GM15510 (cell line): Measurements from ENCODE around the gene DPF1.

Experiments
- POLR2A ChIP-seq: IDR thresholded peaks from 3 replicates; pipeline ENCODE4 v1.6.1; 2011; ENCODE audit warnings: borderline replicate concordance; ENCODE audit not compliant: insufficient read length; ENCODE audit errors: extremely low read depth

DPF1 gene

GRCh38 chr19:38224014-38224862, at the start of gene DPF1:
TSS of gene DPF1 (minus strand) at chr19:38224222. CDS start at chr19:38224142, 80 bp downstream.
- peak; percentile 25 for TF ChIP-seq POLR2A

GRCh38 chr19:38273499-38273898, 49.5 kb upstream of the DPF1 start:
- no peak for TF ChIP-seq POLR2A

- no peak for TF ChIP-seq POLR2A
Measured at GRCh38 chr19:38270587-38271167, 46.7 kb upstream of the DPF1 start.

- no peak for TF ChIP-seq POLR2A
Measured at GRCh38 chr19:38268539-38268938, 44.5 kb upstream of the DPF1 start.

GRCh38 chr19:38267761-38268483, 43.9 kb upstream of the DPF1 start:
- TF ChIP-seq POLR2A: no peak

DNA sequence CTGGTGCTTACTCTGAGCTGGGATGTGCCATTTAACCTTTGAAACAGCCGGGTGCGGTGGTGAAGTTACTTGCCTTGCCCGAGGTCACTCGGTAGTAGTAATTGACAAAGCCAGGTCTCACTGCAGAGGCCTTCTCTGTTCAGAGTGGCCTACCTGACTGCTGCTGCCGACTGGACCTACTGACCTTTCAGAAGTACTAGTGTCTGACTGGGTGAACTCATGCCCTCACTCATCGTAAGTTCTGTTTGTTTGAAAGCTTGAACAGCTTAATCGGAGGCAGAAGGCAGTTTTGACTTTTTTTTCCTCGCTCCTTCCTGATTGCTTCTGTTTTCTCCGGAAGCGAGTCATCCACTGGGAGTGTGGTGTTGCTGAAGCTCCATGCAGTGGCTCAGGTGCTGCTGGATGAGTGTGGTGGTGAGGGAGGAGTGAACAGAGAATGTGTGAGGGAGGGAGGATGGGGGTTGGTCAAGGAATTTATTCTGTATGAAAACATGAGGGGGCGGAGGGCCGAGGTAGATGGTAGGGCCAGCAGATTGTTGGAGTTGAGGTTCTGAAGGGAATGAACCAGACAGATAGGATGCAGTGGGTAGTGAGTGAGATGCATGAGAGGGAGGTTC, 43.1 kb upstream of the DPF1 start:
- TF ChIP-seq POLR2A: no peak

DNA sequence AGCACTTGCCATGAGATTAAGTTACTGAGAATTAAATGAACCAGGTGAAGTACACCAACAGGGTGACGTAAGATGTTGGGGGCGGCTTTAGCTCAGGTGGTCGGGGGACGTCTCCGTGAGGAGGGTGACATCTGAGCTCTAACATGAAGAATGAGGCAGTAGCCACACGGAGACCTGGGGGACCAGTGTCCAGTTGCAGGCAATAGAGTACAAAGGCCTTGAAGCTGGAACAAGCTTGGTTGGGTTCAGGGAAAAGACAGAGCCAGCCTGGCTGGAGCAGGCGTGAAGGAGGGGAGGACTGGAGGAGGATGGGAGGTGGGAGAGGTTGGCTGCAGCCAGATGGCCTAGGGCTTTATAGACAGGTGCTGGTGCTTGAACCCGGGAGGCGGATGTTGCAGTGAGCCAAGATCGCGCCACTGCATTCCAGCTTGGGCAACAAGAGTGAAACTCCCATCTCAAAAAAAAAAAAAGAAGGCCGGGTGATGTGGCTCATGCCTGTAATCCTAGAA, 42.0 kb upstream of the DPF1 start:
- TF ChIP-seq POLR2A: no peak

- TF ChIP-seq POLR2A: no peak
Measured at GRCh38 chr19:38265213-38265861, 41.3 kb upstream of the DPF1 start.

DNA sequence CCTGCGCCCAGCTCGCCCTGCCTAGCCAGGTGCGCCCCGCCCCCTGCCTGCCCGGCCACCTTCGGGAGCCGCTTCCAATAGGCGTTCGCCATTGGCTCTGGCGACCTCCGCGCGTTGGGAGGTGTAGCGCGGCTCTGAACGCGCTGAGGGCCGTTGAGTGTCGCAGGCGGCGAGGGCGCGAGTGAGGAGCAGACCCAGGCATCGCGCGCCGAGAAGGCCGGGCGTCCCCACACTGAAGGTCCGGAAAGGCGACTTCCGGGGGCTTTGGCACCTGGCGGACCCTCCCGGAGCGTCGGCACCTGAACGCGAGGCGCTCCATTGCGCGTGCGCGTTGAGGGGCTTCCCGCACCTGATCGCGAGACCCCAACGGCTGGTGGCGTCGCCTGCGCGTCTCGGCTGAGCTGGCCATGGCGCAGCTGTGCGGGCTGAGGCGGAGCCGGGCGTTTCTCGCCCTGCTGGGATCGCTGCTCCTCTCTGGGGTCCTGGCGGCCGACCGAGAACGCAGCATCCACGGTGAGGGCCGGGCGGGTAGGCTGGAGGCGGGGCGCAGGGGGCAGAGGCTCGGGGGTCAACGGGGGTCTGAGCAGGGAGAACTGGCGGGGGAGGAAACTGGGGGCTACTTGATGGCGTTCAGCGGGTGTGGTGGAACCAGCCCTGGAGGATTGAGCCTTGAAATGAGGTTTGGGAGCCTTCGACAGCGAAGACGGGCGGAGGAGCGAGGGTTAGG, 40.6 kb upstream of the DPF1 start, which contains the start of gene SPINT2:
SPINT2 (plus strand) TSS at position 88 of the 727 bp plus-strand sequence; CDS start at position 408, 320 bp downstream.
- peak; percentile 28 for TF ChIP-seq POLR2A

- TF ChIP-seq POLR2A: no peak
Measured at GRCh38 chr19:38263689-38264485, 39.9 kb upstream of the DPF1 start.

DNA sequence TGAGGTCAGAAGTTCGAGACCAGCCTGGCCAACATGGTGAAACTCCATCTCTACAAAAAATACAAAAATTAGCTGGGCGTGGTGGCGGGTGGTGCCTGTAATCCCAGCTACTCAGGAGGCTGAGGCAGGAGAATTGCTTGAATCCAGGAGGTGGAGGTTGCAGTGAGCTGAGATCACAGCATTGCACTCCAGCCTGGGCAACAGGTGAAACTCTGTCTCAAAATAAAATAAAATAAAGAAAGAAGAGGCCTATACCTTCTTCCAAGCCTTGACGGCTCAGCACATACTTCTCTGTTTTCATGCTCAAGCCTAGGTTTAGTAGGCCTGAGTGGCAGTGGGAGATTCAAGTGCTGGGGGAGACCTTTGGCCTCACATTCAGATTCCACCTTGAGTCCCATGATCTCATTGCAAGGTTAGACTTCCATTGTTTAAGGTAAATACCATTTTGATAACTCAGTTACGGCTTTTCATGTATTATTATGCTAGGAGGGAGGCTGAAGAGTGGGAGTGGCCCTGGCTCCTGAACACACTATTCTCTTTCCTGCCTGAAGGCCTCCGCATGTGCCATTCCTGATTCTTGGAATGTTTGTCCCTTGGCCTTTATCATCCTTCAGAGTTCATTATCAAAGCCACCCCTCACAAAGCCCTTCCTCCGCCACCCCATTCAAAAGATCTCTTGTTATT, 38.7 kb upstream of the DPF1 start:
- no peak for TF ChIP-seq POLR2A

DNA sequence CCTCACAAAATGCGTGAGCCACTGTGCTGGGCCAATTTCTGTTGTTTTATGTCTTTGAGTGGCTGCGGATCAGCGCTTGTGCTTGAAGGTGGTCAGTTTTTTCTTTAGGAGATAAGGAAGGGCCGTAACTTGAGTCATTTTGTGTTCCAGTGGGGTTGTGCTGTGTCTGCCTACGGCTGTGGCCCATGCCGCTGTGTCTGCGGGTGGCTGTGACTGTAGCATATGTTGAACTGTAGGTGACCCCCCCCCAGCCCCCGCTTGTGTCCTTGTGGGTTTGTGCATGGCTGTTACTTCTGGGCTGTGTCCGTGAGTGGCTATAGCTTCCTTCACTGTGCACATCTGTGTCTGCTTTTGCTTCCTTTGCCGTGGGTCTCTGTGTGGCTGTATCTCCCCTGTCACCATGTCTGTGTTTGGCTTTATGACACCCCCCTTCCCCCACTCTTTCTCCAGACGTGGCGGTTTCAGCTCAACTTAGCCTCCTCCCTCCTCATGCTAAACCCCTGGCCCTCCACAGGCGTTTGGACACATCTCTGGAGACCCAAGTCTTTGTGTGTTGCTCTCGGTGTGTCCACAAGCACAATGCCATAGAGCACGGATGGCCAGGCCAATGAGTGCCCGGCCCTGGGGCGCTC, 31.5 kb upstream of the DPF1 start:
- no peak for TF ChIP-seq POLR2A

DNA sequence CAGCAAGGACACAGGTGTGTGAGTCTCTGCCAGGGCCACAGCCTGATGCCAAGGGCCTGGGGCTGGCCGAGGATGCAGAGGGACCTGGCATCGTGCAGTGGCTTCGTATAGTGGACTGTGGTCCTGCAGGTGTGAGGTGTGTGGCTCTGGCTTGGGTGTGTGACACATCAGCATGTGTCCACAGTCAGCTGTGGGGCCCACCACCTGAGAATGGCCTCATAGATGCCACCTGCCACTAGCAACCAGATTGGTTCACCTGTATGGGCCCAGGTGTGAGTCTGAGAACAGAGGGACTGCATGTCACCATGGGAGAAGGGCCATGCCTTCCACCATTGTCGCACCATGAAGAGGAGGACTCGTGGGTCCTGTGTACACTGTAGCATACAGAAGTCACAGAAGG, 29.8 kb upstream of the DPF1 start:
- no peak for TF ChIP-seq POLR2A
